Upper lobe of left lung (tissue), 6 donors: ENCODE measurements around the gene TGFBR3. TPM values are rescaled to one million over a fixed set of nuclear protein-coding genes. Genes with fewer than 3 reads are reported as not detected.

Experiments
- ATAC-seq, 2 donors: fragments of 200-7000 bp; cut with Tn5 transposase; one replicate each; pipeline ENCODE4 v1.9.1; 2022; ENCODE audit warnings: mild to moderate bottlenecking in 2 of 2, moderate library complexity in 2 of 2; ENCODE audit not compliant: low FRiP score in 2 of 2
- DNase-seq, 2 donors: peaks; one replicate each; pipeline ENCODE4 v3.0.0-alpha.2; 2019 to 2020
- H3K27ac ChIP-seq, 4 donors: fragments of 200-600 bp; sonication (generic); one replicate each; pipeline ENCODE4 v1.5.1; 2016 to 2019
- H3K27me3 ChIP-seq, 4 donors: fragments of 200-600 bp; sonication (generic); one replicate each; pipeline ENCODE4 v1.5.1; 2017 to 2019
- H3K36me3 ChIP-seq, 4 donors: fragments of 200-600 bp; sonication (generic); one replicate each; pipeline ENCODE4 v1.5.1; 2016 to 2019
- H3K4me1 ChIP-seq, 4 donors: fragments of 200-600 bp; sonication (generic); one replicate each; pipeline ENCODE4 v1.5.1; 2018 to 2019
- H3K4me3 ChIP-seq, 4 donors: fragments of 200-600 bp; sonication (generic); one replicate each; pipeline ENCODE4 v1.5.1; 2017 to 2019; ENCODE audit warnings: mild to moderate bottlenecking in 2 of 4, moderate library complexity in 1 of 4
- H3K9me3 ChIP-seq, 4 donors: fragments of 200-600 bp; sonication (generic); one replicate each; pipeline ENCODE4 v1.5.1; 2018 to 2019
- CTCF ChIP-seq, 6 experiments: fragments of 450-650 bp in 4 of 6; fragments of 200-600 bp in 2 of 6; sonication (generic) in 2 of 6; IDR thresholded peaks; one replicate each; pipeline ENCODE4 v1.5.1; 2016 to 2019; ENCODE audit warnings: antibody characterized with exemption in 6 of 6
- EP300 ChIP-seq, 4 donors: sonication (generic); formaldehyde crosslinking; IDR thresholded peaks; one replicate each; pipeline ENCODE4 v1.5.1; 2017; ENCODE audit warnings: antibody characterized with exemption in 4 of 4, control low read depth in 2 of 4
- POLR2A ChIP-seq, 4 donors: fragments of 450-650 bp; IDR thresholded peaks; one replicate each; pipeline ENCODE4 v1.5.1; 2016 to 2017; ENCODE audit warnings: antibody characterized with exemption in 4 of 4, mild to moderate bottlenecking in 2 of 4
- POLR2AphosphoS5 ChIP-seq, 2 donors: sonication (generic); formaldehyde crosslinking; IDR thresholded peaks; one replicate each; pipeline ENCODE4 v1.5.1; 2017; ENCODE audit warnings: antibody characterized with exemption in 2 of 2
- WGBS, 2 donors: methylation state at CpG; one replicate each; pipeline ENCODE4 v1.1.5; 2017 to 2018; 5-methylcytosine and 5-hydroxymethylcytosine counted together
- total RNA-seq, 6 donors: library from RNA; depleted of rRNA in 4 of 6; stranded (reverse); fragments of >200 nt in 4 of 6; gene quantifications; one replicate each; pipeline versions ENCODE4 v1.1.0 to v1.2.1, GENCODE V29; 2016 to 2021
- donor health status: DM: no; HTN: no; CAD: no; lungs with moderate emphysema.
- donor health status: DM: no; HTN: yes; CAD: no; lungs with severe emphysema.

Gene TGFBR3
- total RNA-seq, 6 donors from 2014 or later: 33.5 to 78.3 (median 57.1) TPM

GRCh38 chr1:91919962-91920361 lies 34.0 kb upstream of the TGFBR3 start:
- ATAC-seq: no peak
- WGBS, 2 donors: 82 to 87% methylated on average over 8 of the region's 8 CpGs
- TF ChIP-seq POLR2A (IDR thresholded peaks at IDR 0.05) (no peak), POLR2AphosphoS5 (IDR thresholded peaks at IDR 0.05) (no peak), CTCF (IDR thresholded peaks at IDR 0.05) (no peak), EP300 (IDR thresholded peaks at IDR 0.05) (no peak)
- H3K27me3 ChIP-seq: no peaks in the 10 kb centered on the region
- DNase-seq: no peak
- H3K4me1 ChIP-seq: no peaks in the 10 kb centered on the region
- no peaks in the 10 kb centered on the region for H3K9me3 ChIP-seq
- H3K4me3 ChIP-seq: no peak overlapping the region
- no peak overlapping the region for H3K27ac ChIP-seq
- no peaks in the 10 kb centered on the region for H3K36me3 ChIP-seq

GRCh38 chr1:91916811-91917460 lies 31.0 kb upstream of the TGFBR3 start:
- no peaks in the 10 kb centered on the region for H3K36me3 ChIP-seq
- no peaks in the 10 kb centered on the region for H3K4me1 ChIP-seq
- DNase-seq (no peak), ATAC-seq (no peak)
- 64 to 71% methylated on average over 5 of the region's 5 CpGs for WGBS, 2 donors
- H3K27me3 ChIP-seq: no peaks in the 10 kb centered on the region
- H3K4me3 ChIP-seq: no peak overlapping the region
- no peak for TF ChIP-seq POLR2A (IDR thresholded peaks at IDR 0.05)
- TF ChIP-seq EP300 (IDR thresholded peaks at IDR 0.05): no peak
- TF ChIP-seq POLR2AphosphoS5 (IDR thresholded peaks at IDR 0.05): no peak
- TF ChIP-seq CTCF (IDR thresholded peaks at IDR 0.05): no peak
- H3K9me3 ChIP-seq: no peaks in the 10 kb centered on the region
- H3K27ac ChIP-seq: no peak overlapping the region

- no peak for TF ChIP-seq EP300 (IDR thresholded peaks at IDR 0.05)
- no peak for TF ChIP-seq POLR2AphosphoS5 (IDR thresholded peaks at IDR 0.05)
- no peak for TF ChIP-seq CTCF (IDR thresholded peaks at IDR 0.05)
- TF ChIP-seq POLR2A (IDR thresholded peaks at IDR 0.05): no peak
- Histone ChIP-seq H3K4me1 (no peaks in the 10 kb centered on the region), H3K4me3 (no peak overlapping the region), H3K9me3 (no peaks in the 10 kb centered on the region), H3K36me3 (no peaks in the 10 kb centered on the region), H3K27me3 (no peaks in the 10 kb centered on the region), H3K27ac (no peak overlapping the region)
- no peak for ATAC-seq
- 83 to 85% methylated on average over 4 of the region's 4 CpGs for WGBS, 2 donors
- no peak for DNase-seq
Measured at GRCh38 chr1:91916046-91916445, 30.1 kb upstream of the TGFBR3 start.

- H3K27ac ChIP-seq: no peak overlapping the region
- no peaks in the 10 kb centered on the region for H3K27me3 ChIP-seq
- DNase-seq: no peak
- no peak overlapping the region for H3K4me3 ChIP-seq
- no peaks in the 10 kb centered on the region for H3K9me3 ChIP-seq
- H3K4me1 ChIP-seq: no peaks in the 10 kb centered on the region
- no peak for TF ChIP-seq POLR2AphosphoS5 (IDR thresholded peaks at IDR 0.05)
- no peak for TF ChIP-seq EP300 (IDR thresholded peaks at IDR 0.05)
- TF ChIP-seq CTCF (IDR thresholded peaks at IDR 0.05): no peak
- TF ChIP-seq POLR2A (IDR thresholded peaks at IDR 0.05): no peak
- WGBS, 2 donors: 75% methylated on average over 3 of the region's 3 CpGs
- ATAC-seq: no peak
- H3K36me3 ChIP-seq: no peaks in the 10 kb centered on the region
Measured at GRCh38 chr1:91913018-91913417, 27.1 kb upstream of the TGFBR3 start.

GRCh38 chr1:91912266-91912665 lies 26.3 kb upstream of the TGFBR3 start:
- no peak overlapping the region for H3K4me3 ChIP-seq
- no peak for ATAC-seq
- TF ChIP-seq POLR2AphosphoS5 (IDR thresholded peaks at IDR 0.05) (no peak), POLR2A (IDR thresholded peaks at IDR 0.05) (no peak), CTCF (IDR thresholded peaks at IDR 0.05) (no peak), EP300 (IDR thresholded peaks at IDR 0.05) (no peak)
- no peaks in the 10 kb centered on the region for H3K9me3 ChIP-seq
- no peaks in the 10 kb centered on the region for H3K36me3 ChIP-seq
- H3K27me3 ChIP-seq: no peaks in the 10 kb centered on the region
- WGBS, 2 donors: 54 to 59% methylated on average over 1 of the region's 1 CpG
- H3K4me1 ChIP-seq: no peaks in the 10 kb centered on the region
- no peak overlapping the region for H3K27ac ChIP-seq
- no peak for DNase-seq
